Activated gamma-delta T cell treated with Interleukin-2 at 50 U/mL for 16 hours (primary cell): ENCODE data around the gene NFKBIZ.
"Not testable (repeated sequence)": the region's sequence is repeated elsewhere in the genome, so short reads cannot be mapped to it uniquely, and the experiment has no call there.

ENCODE experiments used
- DNase-seq: peaks from one replicate; pipeline ENCODE4 v3.0.0-alpha.2; 2020

NFKBIZ gene

DNA sequence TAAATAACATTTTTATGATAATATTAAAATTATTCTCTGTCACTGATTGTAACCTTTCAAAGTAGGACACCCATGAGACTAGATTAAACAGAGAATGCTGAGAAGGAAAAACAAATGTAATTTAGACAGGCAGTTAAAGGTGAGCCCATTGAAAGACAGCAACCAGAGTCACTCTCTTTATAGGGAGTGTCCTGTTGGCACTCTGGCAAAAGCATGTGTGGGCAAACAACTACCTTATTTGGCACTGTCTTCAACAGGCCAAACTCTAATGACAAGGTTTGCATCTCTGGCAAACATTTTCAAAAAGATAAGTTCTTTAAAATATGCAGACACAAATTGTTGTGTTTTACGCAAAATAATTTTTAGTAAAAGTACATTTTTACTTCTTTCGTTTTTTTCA is 29.8 kb downstream of the NFKBIZ start:
- no peak for DNase-seq

- no peak for DNase-seq
Observed at GRCh38 chr3:101879623-101880284, 30.4 kb downstream of the NFKBIZ start.

GRCh38 chr3:101884776-101885175 is 35.5 kb downstream of the NFKBIZ start:
- DNase-seq = no peak

GRCh38 chr3:101885584-101885983 is 36.3 kb downstream of the NFKBIZ start:
- DNase-seq = not testable (repeated sequence)

DNA sequence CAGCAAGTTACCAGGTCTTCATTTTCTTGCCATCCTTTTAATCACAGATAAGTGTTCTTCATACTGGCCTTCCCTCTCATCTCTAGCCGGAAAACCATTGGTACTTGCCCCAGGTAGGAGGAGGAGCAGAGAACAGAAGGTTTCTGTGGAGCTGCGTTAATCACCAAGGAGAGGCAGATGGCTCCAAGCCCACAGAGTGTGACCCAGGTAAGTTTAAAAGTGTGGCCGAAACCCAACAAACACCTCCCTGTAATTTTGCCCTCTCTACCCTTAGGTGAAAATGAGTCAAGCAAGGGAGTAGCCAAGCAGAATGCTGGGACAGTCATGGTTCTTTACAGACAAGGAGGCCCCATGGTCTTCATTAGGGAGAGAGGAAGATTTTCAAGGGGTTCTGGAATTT is 37.3 kb downstream of the NFKBIZ start:
- no peak for DNase-seq

DNA sequence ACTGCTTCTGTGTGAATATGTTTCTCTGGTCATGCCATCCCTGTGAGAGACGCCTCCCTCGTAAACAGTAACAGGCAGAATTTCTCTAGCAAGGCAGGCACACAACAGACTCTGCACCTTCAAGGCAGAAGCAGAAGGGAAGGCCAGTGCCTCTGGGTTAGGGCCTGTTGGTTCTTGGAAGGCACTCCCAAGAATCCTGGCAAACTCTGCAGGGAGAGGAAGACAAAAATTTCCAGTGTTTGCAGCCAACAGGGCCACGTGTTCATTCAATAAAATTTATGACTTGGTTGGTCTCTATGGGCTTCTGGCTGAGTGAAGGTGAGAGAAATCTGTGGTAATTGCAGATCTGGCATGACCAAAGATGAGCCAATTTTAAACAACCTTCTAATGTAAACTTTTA is 39.3 kb downstream of the NFKBIZ start:
- DNase-seq = no peak

DNA sequence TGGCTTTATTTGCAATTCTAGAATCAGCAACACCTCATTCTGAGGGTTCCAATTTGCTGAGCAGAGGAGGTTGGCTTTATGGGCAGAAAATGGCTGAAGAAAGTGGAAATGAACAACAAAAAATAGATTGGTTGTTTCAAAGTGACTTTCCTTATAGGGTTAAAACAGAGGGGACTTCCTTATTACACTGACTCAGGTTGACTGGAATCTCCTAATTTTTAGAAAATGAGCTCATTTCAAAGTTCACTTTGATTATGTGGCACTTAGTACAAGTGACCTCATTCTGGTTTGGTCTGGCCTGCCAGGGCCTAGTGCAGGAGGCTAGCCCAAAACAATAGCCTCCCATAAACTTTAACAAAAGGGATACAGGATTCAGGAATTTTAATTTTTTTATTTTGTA is 41.4 kb downstream of the NFKBIZ start:
- DNase-seq = no peak

DNA sequence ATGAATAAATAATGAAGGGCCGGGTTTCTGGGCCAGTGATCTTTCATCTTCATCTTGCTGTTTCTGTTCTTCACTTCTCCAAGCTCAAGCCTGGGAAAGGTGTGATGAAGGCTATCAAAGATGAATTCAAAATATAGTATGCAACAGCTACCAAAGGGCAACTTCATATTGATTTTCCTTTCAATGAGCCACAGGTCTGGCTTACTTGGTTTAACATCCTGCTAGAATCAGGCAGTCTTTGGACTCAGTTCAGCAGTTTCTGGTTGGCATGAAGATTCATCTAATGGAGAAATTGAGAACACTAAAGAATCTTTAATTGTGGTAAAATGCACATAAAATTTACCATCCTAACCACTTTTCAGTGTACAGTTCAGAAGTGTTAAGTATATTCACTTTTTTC is 43.3 kb downstream of the NFKBIZ start:
- no peak for DNase-seq

GRCh38 chr3:101896083-101896757 is 46.9 kb downstream of the NFKBIZ start:
- no peak for DNase-seq

GRCh38 chr3:101897013-101897412 is 47.7 kb downstream of the NFKBIZ start:
- no peak for DNase-seq

GRCh38 chr3:101898039-101898438 is 48.7 kb downstream of the NFKBIZ start:
- DNase-seq = no peak

DNA sequence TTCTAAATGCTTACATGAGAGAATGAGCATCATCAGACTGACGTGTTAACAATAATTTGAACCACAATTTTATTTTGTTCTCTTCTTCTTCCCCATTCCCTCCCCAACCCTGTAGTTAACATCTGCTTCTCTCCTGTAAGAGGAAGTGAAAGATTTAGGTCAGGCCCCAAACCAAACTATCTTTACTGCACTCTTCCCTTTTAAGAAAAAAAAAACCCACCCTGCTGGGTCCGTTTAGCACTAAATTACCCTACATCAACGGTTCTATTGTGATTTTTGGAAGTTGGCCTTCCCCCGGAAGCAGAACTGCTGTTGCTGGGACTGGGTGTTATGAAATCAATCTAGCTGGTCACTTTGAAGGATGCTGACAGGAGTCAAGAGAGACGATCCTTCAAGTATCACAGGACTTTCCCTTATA is 49.4 kb downstream of the NFKBIZ start:
- no peak for DNase-seq

GRCh38 chr3:101900316-101900715 is 51.0 kb downstream of the NFKBIZ start:
- no peak for DNase-seq

DNA sequence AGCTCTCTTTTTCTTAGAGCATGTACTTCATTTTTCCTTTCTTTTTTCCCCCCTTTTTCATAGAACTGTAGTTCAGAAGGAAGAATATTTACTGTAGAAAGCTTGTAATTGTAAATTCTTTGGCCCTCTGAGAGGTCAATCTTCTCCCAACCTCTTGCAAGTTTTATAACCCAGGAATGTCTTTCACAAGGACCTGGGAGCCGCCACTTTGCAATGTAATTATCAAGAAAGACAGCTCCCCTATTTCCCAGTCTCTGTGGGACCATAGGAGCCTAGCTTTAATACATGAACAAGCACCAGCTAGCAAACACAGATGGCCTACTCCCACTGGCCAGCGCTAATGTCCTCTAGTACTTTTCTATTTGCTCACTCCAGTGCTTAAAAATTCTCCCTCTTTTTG is 51.4 kb downstream of the NFKBIZ start:
- no peak for DNase-seq

DNA sequence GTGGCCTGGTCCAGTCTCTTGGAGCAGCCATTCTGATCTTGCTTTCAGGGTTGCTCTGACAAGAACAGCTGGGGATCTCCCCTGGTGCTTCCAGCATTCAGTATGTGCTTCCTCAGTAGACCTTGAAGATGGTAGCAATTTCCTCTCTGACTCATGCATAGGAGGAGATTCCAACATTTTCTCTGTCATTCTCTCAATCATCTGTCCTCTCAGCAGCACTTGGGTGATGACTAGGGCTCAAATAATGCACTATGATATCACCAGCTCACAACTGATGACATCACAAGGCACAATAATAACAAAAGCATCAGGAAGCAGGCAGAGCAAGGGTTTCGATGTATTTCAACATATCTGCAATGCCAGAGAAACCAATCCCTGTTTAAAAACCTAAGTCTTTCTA is 52.7 kb downstream of the NFKBIZ start:
- no peak for DNase-seq

GRCh38 chr3:101903451-101903871 is 54.1 kb downstream of the NFKBIZ start:
- no peak for DNase-seq

DNA sequence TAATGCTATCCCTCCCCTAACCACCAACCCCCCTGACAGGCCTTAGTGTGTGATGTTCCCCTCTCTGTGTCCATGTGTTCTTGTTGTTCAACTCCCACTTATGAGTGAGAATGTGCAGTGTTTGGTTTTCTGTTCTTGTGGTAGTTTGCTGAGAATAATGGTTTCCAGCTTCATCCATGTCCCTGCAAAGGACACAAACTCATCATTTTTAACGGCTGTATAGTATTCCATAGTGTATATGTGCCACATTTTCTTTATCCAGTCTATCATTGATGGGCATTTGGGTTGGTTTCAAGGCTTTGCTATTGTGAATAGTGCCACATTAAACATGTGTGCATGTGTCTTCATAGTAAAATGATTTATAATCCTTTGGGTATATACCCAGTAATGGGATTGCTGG is 56.3 kb downstream of the NFKBIZ start:
- not testable (repeated sequence) for DNase-seq
